ENCODE results near the gene SLC6A6.

The SLC6A6 gene

DNA sequence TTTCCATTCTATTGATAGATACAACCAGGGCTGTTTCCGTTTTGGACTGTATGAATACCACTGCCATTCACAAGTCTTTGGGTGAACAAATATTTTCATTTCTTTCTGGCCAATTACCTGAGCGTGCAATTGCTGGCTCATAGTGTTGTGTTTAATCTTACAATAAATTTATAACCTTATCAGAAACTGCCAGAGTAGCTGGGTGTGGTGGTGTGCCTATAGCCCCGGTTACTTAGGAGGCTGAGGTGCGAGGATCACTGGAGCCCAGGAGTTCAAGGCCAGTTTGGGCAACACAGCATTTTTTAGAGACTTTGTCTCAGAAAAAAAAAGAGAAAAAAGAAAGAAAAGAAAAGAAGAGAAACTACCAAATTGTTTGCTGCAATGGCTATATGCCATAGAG is 5.4 kb upstream of the SLC6A6 start:
- Histone ChIP-seq H3K9me3 (ENCODE audit: control insufficient read depth in 1 of 2, low read length in 2 of 2) (no peaks in the 10 kb centered on the region), H3K36me3 (ENCODE audit: control insufficient read depth in 1 of 2, insufficient read depth in 2 of 2, low read length in 2 of 2) (no peaks in the 10 kb centered on the region), H3K4me3 (ENCODE audit: low read depth in 1 of 2, low read length in 2 of 2) (no peak overlapping the region), H3K9ac (ENCODE audit: low read depth in 1 of 2, low read length in 2 of 2) (no peak overlapping the region), H3K27me3 (ENCODE audit: control insufficient read depth in 1 of 2, insufficient read depth in 2 of 2, low read length in 2 of 2) (no peaks in the 10 kb centered on the region), H3K27ac (ENCODE audit: low read depth, low read length) (no peak overlapping the region), H3K4me1 (ENCODE audit: control insufficient read depth in 1 of 2, insufficient read depth in 2 of 2, low read length in 2 of 2) (peaks cover 13 to 25% of the 10 kb centered on the region in 2 donors)

DNA sequence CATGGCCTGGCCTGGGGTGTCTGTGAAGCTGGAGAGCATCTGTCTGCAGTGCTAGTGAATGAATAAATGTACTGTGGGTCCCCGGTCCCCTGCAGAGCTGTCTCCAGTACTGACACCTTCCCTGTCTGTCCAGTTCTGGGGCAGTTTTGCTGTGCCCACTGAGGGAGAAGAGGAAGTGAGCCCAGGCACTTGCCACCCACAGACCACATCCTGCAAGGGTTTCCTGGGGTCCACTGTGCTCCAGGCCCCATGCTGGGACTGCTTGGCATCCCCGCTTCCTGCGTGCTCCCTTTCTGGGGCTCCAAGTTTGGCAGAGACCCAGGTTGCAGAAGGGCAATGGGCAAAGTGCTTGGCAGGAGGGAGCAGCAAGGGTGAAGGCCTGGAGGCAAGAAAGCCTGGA is 4.9 kb upstream of the SLC6A6 start:
- H3K4me3 ChIP-seq (ENCODE audit: low read depth in 1 of 2, low read length in 2 of 2), result no peak overlapping the region
- H3K4me1 ChIP-seq (ENCODE audit: control insufficient read depth in 1 of 2, insufficient read depth in 2 of 2, low read length in 2 of 2), result peaks cover 13 to 27% of the 10 kb centered on the region in 2 donors
- no peaks in the 10 kb centered on the region for H3K36me3 ChIP-seq (ENCODE audit: control insufficient read depth in 1 of 2, insufficient read depth in 2 of 2, low read length in 2 of 2)
- no peak overlapping the region for H3K9ac ChIP-seq (ENCODE audit: low read depth in 1 of 2, low read length in 2 of 2)
- no peaks in the 10 kb centered on the region for H3K9me3 ChIP-seq (ENCODE audit: control insufficient read depth in 1 of 2, low read length in 2 of 2)
- H3K27me3 ChIP-seq (ENCODE audit: control insufficient read depth in 1 of 2, insufficient read depth in 2 of 2, low read length in 2 of 2), result no peaks in the 10 kb centered on the region
- no peak overlapping the region for H3K27ac ChIP-seq (ENCODE audit: low read depth, low read length)

DNA sequence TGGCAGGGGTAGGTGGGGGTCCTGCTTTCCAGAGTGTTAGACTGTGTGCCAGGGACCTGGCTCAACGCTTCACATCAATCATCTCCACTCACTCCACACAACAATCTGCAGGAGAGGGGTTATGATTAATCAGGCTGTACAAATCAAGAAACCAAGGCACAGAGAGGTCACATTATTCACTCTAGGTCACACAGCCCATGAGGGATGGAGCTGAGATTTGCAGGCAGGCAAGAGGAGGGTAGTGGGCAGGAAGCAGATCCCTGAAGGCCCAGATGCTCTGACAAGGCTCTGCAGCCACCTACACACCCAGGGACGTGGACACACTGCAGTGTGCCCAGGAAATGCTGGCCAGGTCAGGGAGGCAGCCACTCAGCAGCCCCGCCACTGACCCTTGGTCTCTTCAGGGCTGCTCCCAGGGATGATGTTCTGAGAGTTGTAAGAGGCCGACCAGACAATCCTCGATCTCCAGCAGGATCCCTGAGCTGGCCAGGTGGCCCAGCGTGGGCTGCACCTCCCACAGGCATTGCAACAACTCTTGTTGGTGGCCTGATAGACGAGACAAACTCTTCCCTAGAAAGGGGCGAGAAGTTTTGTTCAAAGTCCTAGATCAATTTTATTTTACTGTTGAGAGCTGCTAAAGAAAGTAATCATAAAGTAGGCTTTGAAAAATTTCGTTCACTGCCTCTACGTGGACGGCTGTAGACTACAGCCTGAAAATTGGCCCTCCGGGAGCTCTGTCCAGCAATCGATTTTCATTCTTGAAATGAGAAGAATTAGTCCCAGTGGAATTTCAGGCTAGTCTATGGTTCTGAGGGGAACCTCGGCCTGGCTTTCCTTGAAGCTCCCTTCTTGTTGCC is 4.2 kb upstream of the SLC6A6 start:
- Histone ChIP-seq H3K27me3 (ENCODE audit: control insufficient read depth in 1 of 2, insufficient read depth in 2 of 2, low read length in 2 of 2) (no peaks in the 10 kb centered on the region), H3K4me1 (ENCODE audit: control insufficient read depth in 1 of 2, insufficient read depth in 2 of 2, low read length in 2 of 2) (peaks cover 15 to 30% of the 10 kb centered on the region in 2 donors), H3K9me3 (ENCODE audit: control insufficient read depth in 1 of 2, low read length in 2 of 2) (no peaks in the 10 kb centered on the region), H3K9ac (ENCODE audit: low read depth in 1 of 2, low read length in 2 of 2) (no peak overlapping the region), H3K27ac (ENCODE audit: low read depth, low read length) (no peak overlapping the region), H3K36me3 (ENCODE audit: control insufficient read depth in 1 of 2, insufficient read depth in 2 of 2, low read length in 2 of 2) (no peaks in the 10 kb centered on the region), H3K4me3 (ENCODE audit: low read depth in 1 of 2, low read length in 2 of 2) (no peak overlapping the region)

DNA sequence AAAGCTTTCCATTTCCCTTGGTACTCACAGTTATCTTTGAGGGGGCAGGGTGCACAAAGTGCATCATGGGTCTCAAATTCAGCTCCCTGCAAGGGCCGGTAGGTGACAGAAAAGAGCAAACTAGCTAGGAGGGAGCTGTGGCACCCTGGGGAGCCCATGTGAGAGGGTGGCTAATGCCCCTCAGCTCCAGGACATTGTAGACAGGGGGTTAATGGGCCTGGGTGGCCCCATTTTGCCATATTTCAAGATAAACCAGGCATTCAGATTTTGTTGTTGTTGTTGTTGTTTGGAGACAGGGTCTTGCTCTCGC is 3.7 kb upstream of the SLC6A6 start:
- no peak overlapping the region for H3K4me3 ChIP-seq (ENCODE audit: low read depth in 1 of 2, low read length in 2 of 2)
- no peaks in the 10 kb centered on the region for H3K9me3 ChIP-seq (ENCODE audit: control insufficient read depth in 1 of 2, low read length in 2 of 2)
- H3K4me1 ChIP-seq (ENCODE audit: control insufficient read depth in 1 of 2, insufficient read depth in 2 of 2, low read length in 2 of 2), result peaks cover 20 to 36% of the 10 kb centered on the region in 2 donors
- no peak overlapping the region for H3K27ac ChIP-seq (ENCODE audit: low read depth, low read length)
- no peaks in the 10 kb centered on the region for H3K36me3 ChIP-seq (ENCODE audit: control insufficient read depth in 1 of 2, insufficient read depth in 2 of 2, low read length in 2 of 2)
- no peak overlapping the region for H3K9ac ChIP-seq (ENCODE audit: low read depth in 1 of 2, low read length in 2 of 2)
- no peaks in the 10 kb centered on the region for H3K27me3 ChIP-seq (ENCODE audit: control insufficient read depth in 1 of 2, insufficient read depth in 2 of 2, low read length in 2 of 2)

DNA sequence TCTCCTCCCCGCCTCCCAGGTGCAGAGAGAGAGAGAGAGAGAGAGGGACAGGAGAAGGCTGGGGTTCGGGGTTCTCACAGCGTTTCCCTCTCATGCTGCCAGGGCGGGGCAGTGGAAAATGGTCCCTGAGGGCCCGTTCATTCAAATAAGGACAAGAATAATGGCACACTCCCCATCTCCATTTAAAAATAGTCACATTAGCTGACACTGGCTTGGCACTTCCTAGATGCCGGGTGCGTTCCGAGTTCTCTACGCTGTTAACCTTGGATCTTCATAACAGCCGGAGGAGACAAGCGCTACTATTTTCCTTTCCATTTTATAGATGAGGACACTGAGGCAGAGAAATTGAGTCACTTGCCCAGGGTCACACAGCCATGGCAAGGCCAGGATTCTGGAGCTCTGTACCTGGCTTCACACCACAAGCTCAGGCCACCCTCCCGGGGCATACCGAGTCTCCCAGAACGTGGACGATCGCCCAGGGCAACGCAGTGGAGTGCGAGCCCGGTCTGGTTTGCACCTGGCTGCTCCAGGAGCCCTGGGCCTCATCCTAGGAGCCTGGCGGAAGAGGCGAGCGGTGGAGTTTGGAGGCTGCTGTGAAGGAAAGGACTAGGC is 608 bp upstream of the SLC6A6 start:
- H3K27ac ChIP-seq (ENCODE audit: low read depth, low read length), result peak overlapping the region; percentile 26

DNA sequence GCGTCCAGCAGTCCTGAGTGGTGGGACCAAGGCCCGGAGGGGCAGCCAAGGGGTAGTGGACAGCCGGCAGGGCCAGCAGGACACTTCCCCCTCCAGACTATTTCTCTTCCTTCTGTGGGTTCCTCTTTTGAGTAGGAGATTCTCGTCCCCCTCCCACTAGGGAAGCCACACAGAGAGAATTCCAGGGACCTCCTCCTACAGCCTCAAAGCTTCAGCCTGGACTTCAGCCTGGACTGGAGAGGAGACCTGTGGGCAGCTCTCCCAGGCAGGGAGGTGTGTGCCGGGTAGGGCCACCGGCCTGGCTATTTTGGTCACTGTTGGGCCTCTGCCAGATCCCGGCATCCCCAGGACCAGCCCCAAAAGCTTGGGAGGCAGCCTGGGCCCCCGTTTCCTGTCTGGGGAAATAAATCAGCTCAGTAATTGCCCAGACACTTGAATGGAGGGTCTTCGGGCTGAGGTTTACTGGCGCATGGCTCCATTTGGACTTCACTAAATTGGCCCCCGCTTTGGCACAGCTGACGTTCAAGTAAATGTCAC is 1.3 kb downstream of the SLC6A6 start:
- peak overlapping the region; percentile 100 for H3K4me3 ChIP-seq (ENCODE audit: low read depth in 1 of 2, low read length in 2 of 2)
- H3K27me3 ChIP-seq (ENCODE audit: control insufficient read depth in 1 of 2, insufficient read depth in 2 of 2, low read length in 2 of 2), result no peaks in the 10 kb centered on the region
- H3K9ac ChIP-seq (ENCODE audit: low read depth in 1 of 2, low read length in 2 of 2), result peak overlapping the region; percentile 82 to 98
- no peaks in the 10 kb centered on the region for H3K9me3 ChIP-seq (ENCODE audit: control insufficient read depth in 1 of 2, low read length in 2 of 2)
- no peaks in the 10 kb centered on the region for H3K36me3 ChIP-seq (ENCODE audit: control insufficient read depth in 1 of 2, insufficient read depth in 2 of 2, low read length in 2 of 2)
- no peak overlapping the region for H3K27ac ChIP-seq (ENCODE audit: low read depth, low read length)
- H3K4me1 ChIP-seq (ENCODE audit: control insufficient read depth in 1 of 2, insufficient read depth in 2 of 2, low read length in 2 of 2), result peaks cover 28 to 35% of the 10 kb centered on the region in 2 donors

More for the DNA sequence above, 608 bp upstream of the SLC6A6 start:
- H3K36me3 ChIP-seq (ENCODE audit: control insufficient read depth in 1 of 2, insufficient read depth in 2 of 2, low read length in 2 of 2), result no peaks in the 10 kb centered on the region
- no peaks in the 10 kb centered on the region for H3K27me3 ChIP-seq (ENCODE audit: control insufficient read depth in 1 of 2, insufficient read depth in 2 of 2, low read length in 2 of 2)
- H3K4me1 ChIP-seq (ENCODE audit: control insufficient read depth in 1 of 2, insufficient read depth in 2 of 2, low read length in 2 of 2), result peaks cover 40 to 50% of the 10 kb centered on the region in 2 donors
- no peaks in the 10 kb centered on the region for H3K9me3 ChIP-seq (ENCODE audit: control insufficient read depth in 1 of 2, low read length in 2 of 2)
- H3K9ac ChIP-seq (ENCODE audit: low read depth in 1 of 2, low read length in 2 of 2), result peak overlapping the region; percentile 54 to 80
- peak overlapping the region; percentile 61 to 100 for H3K4me3 ChIP-seq (ENCODE audit: low read depth in 1 of 2, low read length in 2 of 2)

DNA sequence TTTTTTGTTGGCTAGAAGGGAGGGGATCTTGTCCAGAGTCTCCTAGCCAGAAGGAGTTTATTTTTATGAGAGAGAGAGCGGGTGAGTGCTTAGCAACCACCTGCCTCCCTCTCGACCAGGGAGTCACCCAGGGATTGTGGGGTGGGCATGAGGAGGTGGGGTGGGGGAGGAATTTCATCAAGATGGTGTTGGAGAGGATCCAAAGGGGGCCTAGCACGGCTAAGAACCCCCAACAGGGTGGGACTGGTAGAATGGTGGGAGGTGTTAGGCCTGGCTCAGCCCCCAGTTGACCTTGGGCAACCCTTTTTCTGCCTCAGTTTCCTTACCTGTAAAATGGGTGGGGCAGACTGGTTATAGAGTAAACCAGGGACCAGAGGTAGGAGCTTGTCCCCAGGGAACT is 1.8 kb downstream of the SLC6A6 start:
- H3K9ac ChIP-seq (ENCODE audit: low read depth in 1 of 2, low read length in 2 of 2), result peak overlapping the region; percentile 82 to 98
- no peaks in the 10 kb centered on the region for H3K27me3 ChIP-seq (ENCODE audit: control insufficient read depth in 1 of 2, insufficient read depth in 2 of 2, low read length in 2 of 2)
- H3K27ac ChIP-seq (ENCODE audit: low read depth, low read length), result no peak overlapping the region
- H3K4me1 ChIP-seq (ENCODE audit: control insufficient read depth in 1 of 2, insufficient read depth in 2 of 2, low read length in 2 of 2), result peaks cover 28 to 37% of the 10 kb centered on the region in 2 donors
- H3K4me3 ChIP-seq (ENCODE audit: low read depth in 1 of 2, low read length in 2 of 2), result peak overlapping the region; percentile 100
- H3K9me3 ChIP-seq (ENCODE audit: control insufficient read depth in 1 of 2, low read length in 2 of 2), result no peaks in the 10 kb centered on the region
- H3K36me3 ChIP-seq (ENCODE audit: control insufficient read depth in 1 of 2, insufficient read depth in 2 of 2, low read length in 2 of 2), result no peaks in the 10 kb centered on the region

DNA sequence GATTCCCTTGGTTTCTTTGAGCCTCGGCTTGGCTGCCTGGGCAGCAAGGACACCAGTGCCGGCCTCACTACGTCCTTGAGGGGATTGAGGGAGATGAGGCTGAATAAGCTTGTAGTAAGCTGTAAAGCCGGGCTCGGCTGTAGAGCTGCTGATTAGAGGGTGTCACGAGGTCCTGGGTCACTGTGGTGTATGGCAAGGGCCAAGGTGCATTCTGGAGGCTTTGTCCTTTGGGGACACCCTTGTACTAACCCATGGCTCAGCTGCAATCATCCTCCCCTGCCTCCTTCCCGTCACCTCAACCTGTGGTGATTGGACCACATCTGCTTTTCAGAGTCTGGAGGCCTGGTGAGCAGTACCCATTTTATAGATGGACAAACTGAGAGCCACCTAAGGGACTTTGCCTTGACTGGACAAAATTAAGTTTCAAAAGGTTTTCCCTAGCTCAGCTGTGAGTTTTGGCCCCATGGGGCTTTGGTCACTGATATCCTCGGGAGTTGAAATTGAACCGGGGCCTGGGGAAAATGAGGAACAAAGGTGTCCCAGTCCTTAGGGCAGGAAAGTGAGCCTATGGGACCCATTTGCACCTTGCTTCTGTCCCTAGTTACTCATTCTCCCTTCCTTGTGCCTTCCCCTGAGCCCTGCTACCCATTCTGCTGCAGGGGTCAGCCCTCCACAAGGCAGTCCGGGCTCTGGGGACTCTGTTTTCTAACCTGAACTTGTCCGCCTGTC is 2.4 kb downstream of the SLC6A6 start:
- H3K27ac ChIP-seq (ENCODE audit: low read depth, low read length), result no peak overlapping the region
- peak overlapping the region; percentile 57 to 82 for H3K9ac ChIP-seq (ENCODE audit: low read depth in 1 of 2, low read length in 2 of 2)
- peaks cover 0 to 3% of the 10 kb centered on the region in 2 donors for H3K36me3 ChIP-seq (ENCODE audit: control insufficient read depth in 1 of 2, insufficient read depth in 2 of 2, low read length in 2 of 2)
- no peaks in the 10 kb centered on the region for H3K27me3 ChIP-seq (ENCODE audit: control insufficient read depth in 1 of 2, insufficient read depth in 2 of 2, low read length in 2 of 2)
- peak overlapping the region; percentile 100 for H3K4me3 ChIP-seq (ENCODE audit: low read depth in 1 of 2, low read length in 2 of 2)
- H3K9me3 ChIP-seq (ENCODE audit: control insufficient read depth in 1 of 2, low read length in 2 of 2), result no peaks in the 10 kb centered on the region
- H3K4me1 ChIP-seq (ENCODE audit: control insufficient read depth in 1 of 2, insufficient read depth in 2 of 2, low read length in 2 of 2), result peaks cover 32 to 41% of the 10 kb centered on the region in 2 donors

DNA sequence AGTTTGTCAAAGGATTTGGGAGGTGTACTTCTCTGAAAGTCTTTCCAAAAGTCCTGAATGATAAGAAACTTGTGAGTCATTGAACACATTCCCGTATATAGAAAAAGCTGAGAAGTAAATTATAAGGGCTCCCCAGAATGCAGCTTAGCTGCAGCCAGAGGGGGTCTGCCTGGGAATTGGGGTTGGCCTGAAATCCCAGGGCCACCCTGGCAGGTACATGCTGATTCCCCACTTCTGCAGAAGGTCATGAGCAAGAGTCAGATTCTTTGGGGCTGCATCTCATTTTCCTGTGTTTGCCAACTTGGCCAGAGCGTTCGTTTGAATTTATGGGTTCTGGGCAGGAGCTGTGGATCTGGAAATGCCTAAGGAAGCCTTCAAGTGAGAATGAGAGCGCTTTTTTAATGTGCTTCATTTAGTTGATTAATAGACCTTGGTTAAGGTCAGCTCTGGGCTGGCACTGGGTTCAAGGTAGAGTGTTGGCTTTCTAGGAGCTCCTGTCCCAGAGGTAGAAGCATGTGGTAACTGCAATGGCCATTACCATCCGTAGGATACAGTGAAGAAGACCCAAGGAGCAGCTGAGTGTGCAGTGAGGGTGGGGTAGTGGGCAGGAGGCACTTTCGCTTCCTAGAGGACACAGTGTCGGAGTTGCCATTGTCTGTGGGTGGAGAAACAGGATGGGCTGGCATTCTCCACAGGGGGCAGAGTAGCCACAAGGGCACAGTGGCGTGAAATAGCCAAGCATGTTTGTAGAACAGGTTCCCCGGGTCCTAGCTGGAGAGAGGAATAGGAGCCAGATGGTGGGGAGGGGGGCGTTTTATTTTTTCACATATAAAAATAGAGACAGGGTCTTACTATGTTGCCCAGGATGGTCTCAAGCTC is 3.2 kb downstream of the SLC6A6 start:
- H3K27ac ChIP-seq (ENCODE audit: low read depth, low read length), result no peak overlapping the region
- peaks cover 0 to 3% of the 10 kb centered on the region in 2 donors for H3K36me3 ChIP-seq (ENCODE audit: control insufficient read depth in 1 of 2, insufficient read depth in 2 of 2, low read length in 2 of 2)
- H3K9ac ChIP-seq (ENCODE audit: low read depth in 1 of 2, low read length in 2 of 2), result peak overlapping the region in 1 of 2 donors; percentile 82
- no peaks in the 10 kb centered on the region for H3K9me3 ChIP-seq (ENCODE audit: control insufficient read depth in 1 of 2, low read length in 2 of 2)
- peaks cover 37 to 41% of the 10 kb centered on the region in 2 donors for H3K4me1 ChIP-seq (ENCODE audit: control insufficient read depth in 1 of 2, insufficient read depth in 2 of 2, low read length in 2 of 2)
- H3K4me3 ChIP-seq (ENCODE audit: low read depth in 1 of 2, low read length in 2 of 2), result no peak overlapping the region
- no peaks in the 10 kb centered on the region for H3K27me3 ChIP-seq (ENCODE audit: control insufficient read depth in 1 of 2, insufficient read depth in 2 of 2, low read length in 2 of 2)
